Neural cell (in vitro differentiated cells): ENCODE results near the gene GNG13.

Experiments used
- EP300 ChIP-seq: fragments of 450-650 bp; conservative IDR thresholded peaks from 2 replicates; pipeline ENCODE4 v1.6.1; 2014; ENCODE audit warnings: antibody characterized with exemption, mild to moderate bottlenecking, moderate library complexity; ENCODE audit not compliant: poor library complexity, severe bottlenecking
- EZH2 ChIP-seq: fragments of 200-600, 300-800 bp; shearing (Covaris generic), sonication (generic); IDR thresholded peaks from 2 replicates; pipeline ENCODE4 v1.6.1; 2014; ENCODE audit warnings: antibody characterized with exemption, low read length, borderline replicate concordance, mild to moderate bottlenecking; ENCODE audit not compliant: insufficient read depth, poor library complexity, severe bottlenecking
- MXI1 ChIP-seq: fragments of 450-650 bp; conservative IDR thresholded peaks from 2 replicates; pipeline ENCODE4 v1.6.1; 2014; ENCODE audit warnings: antibody characterized with exemption, mild to moderate bottlenecking; ENCODE audit not compliant: poor library complexity, severe bottlenecking
- POLR2AphosphoS5 ChIP-seq: IDR thresholded peaks from 2 replicates; pipeline ENCODE4 v1.6.1; 2012
- RAD21 ChIP-seq: fragments of 450-650 bp; conservative IDR thresholded peaks from 2 replicates; pipeline ENCODE4 v1.6.1; 2014; ENCODE audit warnings: antibody characterized with exemption, mild to moderate bottlenecking, moderate library complexity
- SMC3 ChIP-seq: fragments of 450-650 bp; conservative IDR thresholded peaks from 2 replicates; pipeline ENCODE4 v1.6.1; 2014; ENCODE audit warnings: antibody characterized with exemption, mild to moderate bottlenecking, moderate library complexity; ENCODE audit not compliant: poor library complexity
- TAF1 ChIP-seq: IDR thresholded peaks from 2 replicates; pipeline ENCODE4 v1.6.1; 2012; ENCODE audit warnings: low read depth
- TF ChIP-seq, protein P1 (sequence below): fragments of 450-650 bp; IDR thresholded peaks from 2 replicates; pipeline ENCODE4 v1.5.1; 2014; ENCODE audit warnings: antibody characterized with exemption, mild to moderate bottlenecking, moderate library complexity; ENCODE audit not compliant: poor library complexity, severe bottlenecking
- TF ChIP-seq, protein P2 (sequence below): IDR thresholded peaks from 2 replicates; pipeline ENCODE4 v1.6.1; 2012; ENCODE audit warnings: borderline replicate concordance

DNA sequence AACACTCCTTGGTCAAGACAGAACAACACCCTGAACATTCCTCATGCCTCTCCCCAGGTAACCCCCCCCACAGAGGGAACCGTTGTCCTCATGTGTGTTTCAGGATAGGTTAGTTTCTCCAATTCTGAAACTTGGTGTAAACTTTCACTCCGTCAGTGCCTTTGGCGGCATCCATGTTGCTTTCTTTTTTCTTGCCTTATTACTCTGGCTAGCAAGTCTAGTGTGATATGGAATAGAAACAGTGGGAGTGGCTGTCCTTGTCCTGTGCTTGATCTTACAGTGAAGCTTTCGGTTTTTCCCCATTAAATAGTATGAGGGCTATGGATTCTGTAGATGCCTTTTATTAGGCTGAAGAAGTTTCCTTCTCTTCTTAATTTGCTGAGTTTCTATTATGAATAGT lies 35.7 kb upstream of the GNG13 start:
- TF ChIP-seq, protein P1, sequence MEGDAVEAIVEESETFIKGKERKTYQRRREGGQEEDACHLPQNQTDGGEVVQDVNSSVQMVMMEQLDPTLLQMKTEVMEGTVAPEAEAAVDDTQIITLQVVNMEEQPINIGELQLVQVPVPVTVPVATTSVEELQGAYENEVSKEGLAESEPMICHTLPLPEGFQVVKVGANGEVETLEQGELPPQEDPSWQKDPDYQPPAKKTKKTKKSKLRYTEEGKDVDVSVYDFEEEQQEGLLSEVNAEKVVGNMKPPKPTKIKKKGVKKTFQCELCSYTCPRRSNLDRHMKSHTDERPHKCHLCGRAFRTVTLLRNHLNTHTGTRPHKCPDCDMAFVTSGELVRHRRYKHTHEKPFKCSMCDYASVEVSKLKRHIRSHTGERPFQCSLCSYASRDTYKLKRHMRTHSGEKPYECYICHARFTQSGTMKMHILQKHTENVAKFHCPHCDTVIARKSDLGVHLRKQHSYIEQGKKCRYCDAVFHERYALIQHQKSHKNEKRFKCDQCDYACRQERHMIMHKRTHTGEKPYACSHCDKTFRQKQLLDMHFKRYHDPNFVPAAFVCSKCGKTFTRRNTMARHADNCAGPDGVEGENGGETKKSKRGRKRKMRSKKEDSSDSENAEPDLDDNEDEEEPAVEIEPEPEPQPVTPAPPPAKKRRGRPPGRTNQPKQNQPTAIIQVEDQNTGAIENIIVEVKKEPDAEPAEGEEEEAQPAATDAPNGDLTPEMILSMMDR, result no peak
- TF ChIP-seq EZH2, result no peak
- TF ChIP-seq EP300, result no peak
- TF ChIP-seq TAF1, result no peak
- TF ChIP-seq POLR2AphosphoS5, result no peak
- TF ChIP-seq, protein P2, sequence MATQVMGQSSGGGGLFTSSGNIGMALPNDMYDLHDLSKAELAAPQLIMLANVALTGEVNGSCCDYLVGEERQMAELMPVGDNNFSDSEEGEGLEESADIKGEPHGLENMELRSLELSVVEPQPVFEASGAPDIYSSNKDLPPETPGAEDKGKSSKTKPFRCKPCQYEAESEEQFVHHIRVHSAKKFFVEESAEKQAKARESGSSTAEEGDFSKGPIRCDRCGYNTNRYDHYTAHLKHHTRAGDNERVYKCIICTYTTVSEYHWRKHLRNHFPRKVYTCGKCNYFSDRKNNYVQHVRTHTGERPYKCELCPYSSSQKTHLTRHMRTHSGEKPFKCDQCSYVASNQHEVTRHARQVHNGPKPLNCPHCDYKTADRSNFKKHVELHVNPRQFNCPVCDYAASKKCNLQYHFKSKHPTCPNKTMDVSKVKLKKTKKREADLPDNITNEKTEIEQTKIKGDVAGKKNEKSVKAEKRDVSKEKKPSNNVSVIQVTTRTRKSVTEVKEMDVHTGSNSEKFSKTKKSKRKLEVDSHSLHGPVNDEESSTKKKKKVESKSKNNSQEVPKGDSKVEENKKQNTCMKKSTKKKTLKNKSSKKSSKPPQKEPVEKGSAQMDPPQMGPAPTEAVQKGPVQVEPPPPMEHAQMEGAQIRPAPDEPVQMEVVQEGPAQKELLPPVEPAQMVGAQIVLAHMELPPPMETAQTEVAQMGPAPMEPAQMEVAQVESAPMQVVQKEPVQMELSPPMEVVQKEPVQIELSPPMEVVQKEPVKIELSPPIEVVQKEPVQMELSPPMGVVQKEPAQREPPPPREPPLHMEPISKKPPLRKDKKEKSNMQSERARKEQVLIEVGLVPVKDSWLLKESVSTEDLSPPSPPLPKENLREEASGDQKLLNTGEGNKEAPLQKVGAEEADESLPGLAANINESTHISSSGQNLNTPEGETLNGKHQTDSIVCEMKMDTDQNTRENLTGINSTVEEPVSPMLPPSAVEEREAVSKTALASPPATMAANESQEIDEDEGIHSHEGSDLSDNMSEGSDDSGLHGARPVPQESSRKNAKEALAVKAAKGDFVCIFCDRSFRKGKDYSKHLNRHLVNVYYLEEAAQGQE, result no peak
- no peak for TF ChIP-seq RAD21
- no peak for TF ChIP-seq MXI1
- no peak for TF ChIP-seq SMC3
